IMR-90 (cell line): ENCODE data around the gene GPRC5D. TPM values are rescaled to one million over a fixed set of nuclear protein-coding genes. Genes with fewer than 3 reads are reported as not detected.

ENCODE experiments used
- ATAC-seq: fragments of 200-7000 bp; cut with Tn5 transposase; 2 replicates; pipeline ENCODE4 v1.9.1; 2020; ENCODE audit warnings: low read depth, mild to moderate bottlenecking, moderate library complexity
- BruUV-seq: library from RNA; stranded (reverse); fragments of 400-500 nt; replicated peaks from 2 replicates; lab custom pipeline; 2021; lab: Mats Ljungman, UMichigan
- CTCF ChIA-PET: fragments of 300-600 bp; formaldehyde crosslinking; extraction: SDS; loops from one replicate; lab custom pipeline; 2021; ENCODE audit warnings: antibody characterized with exemption; lab: Yijun Ruan, JAX
- POLR2A ChIA-PET: fragments of 300-600 bp; sonication (Branson Sonifier 250); formaldehyde crosslinking; loops from one replicate; lab custom pipeline; 2022; ENCODE audit warnings: antibody characterized with exemption; ENCODE audit not compliant: unreplicated experiment; lab: Charles Lee
- DNase-seq: peaks from one replicate; pipeline ENCODE4 v3.0.0; 2013
- H2AFZ ChIP-seq: replicated peaks from 2 replicates; pipeline ENCODE3; 2013; ENCODE audit warnings: low read length, mild to moderate bottlenecking; ENCODE audit not compliant: poor library complexity
- H2AK5ac ChIP-seq: 2 replicates; pipeline ENCODE4 v1.6.1; 2013; ENCODE audit warnings: low read depth, low read length, inconsistent platforms
- H2AK9ac ChIP-seq: replicated peaks from 2 replicates; pipeline ENCODE3; 2013; ENCODE audit warnings: mild to moderate bottlenecking, low read depth, low read length, moderate library complexity; ENCODE audit not compliant: poor library complexity
- H2BK120ac ChIP-seq: 2 replicates; pipeline ENCODE4 v1.6.1; 2013; ENCODE audit warnings: low read depth, low read length, inconsistent platforms
- H2BK15ac ChIP-seq: 3 replicates; pipeline ENCODE4 v1.6.1; 2013; ENCODE audit warnings: low read depth, low read length, inconsistent platforms
- H2BK20ac ChIP-seq: 2 replicates; pipeline ENCODE4 v1.6.1; 2013; ENCODE audit warnings: low read depth, mild to moderate bottlenecking, inconsistent platforms, low read length, moderate library complexity
- H2BK5ac ChIP-seq: 2 replicates; pipeline ENCODE4 v1.6.1; 2013; ENCODE audit warnings: mild to moderate bottlenecking, low read depth, low read length, inconsistent platforms; ENCODE audit not compliant: poor library complexity, severe bottlenecking
- H3K14ac ChIP-seq: replicated peaks from 2 replicates; pipeline ENCODE4 v1.6.1; 2013; ENCODE audit warnings: low read depth, low read length, inconsistent platforms
- H3K18ac ChIP-seq: 2 replicates; pipeline ENCODE4 v1.6.1; 2013; ENCODE audit warnings: low read depth, low read length, control low read depth
- H3K23ac ChIP-seq: 2 replicates; pipeline ENCODE4 v1.6.1; 2013; ENCODE audit warnings: low read depth, low read length, inconsistent platforms
- H3K27ac ChIP-seq: 2 replicates; pipeline ENCODE4 v1.5.1; 2013; ENCODE audit warnings: mild to moderate bottlenecking, control low read depth, low read length; ENCODE audit not compliant: insufficient read depth
- H3K27me3 ChIP-seq: 2 replicates; pipeline ENCODE4 v1.6.1; 2013; ENCODE audit warnings: low read length; ENCODE audit not compliant: control insufficient read depth, insufficient read depth
- H3K36me3 ChIP-seq: 2 replicates; pipeline ENCODE4 v1.6.1; 2013; ENCODE audit warnings: low read length, mixed read lengths; ENCODE audit not compliant: control insufficient read depth, insufficient read depth
- H3K4ac ChIP-seq: 2 replicates; pipeline ENCODE4 v1.6.1; 2013; ENCODE audit warnings: low read depth, low read length, inconsistent platforms
- H3K4me1 ChIP-seq: 2 replicates; pipeline ENCODE4 v1.6.1; 2013; ENCODE audit warnings: low read length, mixed read lengths; ENCODE audit not compliant: control insufficient read depth, insufficient read depth
- H3K4me2 ChIP-seq: 2 replicates; pipeline ENCODE4 v1.6.1; 2013; ENCODE audit warnings: low read depth, mild to moderate bottlenecking, control low read depth, low read length, moderate library complexity
- H3K4me3 ChIP-seq: 2 replicates; pipeline ENCODE4 v1.5.1; 2013; ENCODE audit warnings: low read depth, mild to moderate bottlenecking, control low read depth, low read length, moderate library complexity; ENCODE audit not compliant: insufficient read depth
- H3K56ac ChIP-seq: 2 replicates; pipeline ENCODE4 v1.6.1; 2013; ENCODE audit warnings: low read length, inconsistent platforms; ENCODE audit not compliant: insufficient read depth; ENCODE audit errors: extremely low read depth
- H3K79me1 ChIP-seq, 2 experiments: 2 replicates each; pipeline ENCODE4 v1.6.1; 2013; ENCODE audit warnings: low read length in 2 of 2, inconsistent platforms in 1 of 2, low read depth in 1 of 2
- H3K9ac ChIP-seq: 2 replicates; pipeline ENCODE4 v1.6.1; 2013; ENCODE audit warnings: low read depth, low read length, control low read depth
- H3K9me1 ChIP-seq: 2 replicates; pipeline ENCODE4 v1.6.1; 2013; ENCODE audit warnings: low read length, inconsistent platforms; ENCODE audit not compliant: insufficient read depth
- H3K9me3 ChIP-seq: 2 replicates; pipeline ENCODE4 v1.6.1; 2013; ENCODE audit warnings: low read length; ENCODE audit not compliant: control insufficient read depth, insufficient read depth
- H4K20me1 ChIP-seq: 2 replicates; pipeline ENCODE4 v1.6.1; 2013; ENCODE audit warnings: low read length, inconsistent platforms; ENCODE audit not compliant: insufficient read depth
- H4K5ac ChIP-seq: 2 replicates; pipeline ENCODE4 v1.6.1; 2013; ENCODE audit warnings: mild to moderate bottlenecking, low read depth, low read length, control low read depth
- H4K8ac ChIP-seq, 2 experiments: 2 replicates each; pipeline ENCODE4 v1.6.1; 2013; ENCODE audit warnings: low read depth in 2 of 2, low read length in 2 of 2, control low read depth in 1 of 2, inconsistent platforms in 1 of 2
- H4K91ac ChIP-seq: 2 replicates; pipeline ENCODE4 v1.6.1; 2013; ENCODE audit warnings: low read depth, low read length, inconsistent platforms; ENCODE audit not compliant: insufficient read depth
- CTCF ChIP-seq: conservative IDR thresholded peaks from 2 replicates; pipeline ENCODE4 v1.5.1; 2012; ENCODE audit warnings: mild to moderate bottlenecking, low read depth, low read length, improper control_type of control experiment
- MXI1 ChIP-seq: IDR thresholded peaks from 2 replicates; pipeline ENCODE4 v1.6.1; 2012; ENCODE audit warnings: low read depth, mild to moderate bottlenecking, low read length, moderate library complexity, borderline replicate concordance
- POLR2A ChIP-seq: IDR thresholded peaks from 2 replicates; pipeline ENCODE4 v1.6.1; 2012; ENCODE audit warnings: mild to moderate bottlenecking, low read depth, low read length
- RAD21 ChIP-seq: IDR thresholded peaks from 2 replicates; pipeline ENCODE4 v1.6.1; 2012; ENCODE audit warnings: low read length, improper control_type of control experiment
- SMC3 ChIP-seq: fragments of 150-350 bp; IDR thresholded peaks from 2 replicates; pipeline ENCODE4 v1.6.1; 2016; ENCODE audit warnings: low read depth, mild to moderate bottlenecking, antibody characterized with exemption, low read length, moderate library complexity
- WGBS, 2 experiments: methylation state at CpG; one replicate each; pipeline versions ENCODE4 v1.1.5 to v1.1.7; 2013; ENCODE audit warnings: missing lambda C conversion rate in 2 of 2; ENCODE audit not compliant: insufficient read length in 1 of 2; ENCODE audit errors: extremely low coverage in 2 of 2; 5-methylcytosine and 5-hydroxymethylcytosine counted together
- dilution Hi-C: fragments of 300-500 bp; cut with HindIII; formaldehyde crosslinking; loops from one replicate; pipeline ENCODE4 v1.14.3; 2018; ENCODE audit warnings: low sequenced_read_pairs; ENCODE audit not compliant: unreplicated experiment
- in situ Hi-C: fragments of 300-500 bp; cut with MboI; formaldehyde crosslinking; loops from 3 replicates; pipeline ENCODE4 v1.14.3; 2019; ENCODE audit warnings: low sequenced_read_pairs, inconsistent platforms, mixed read lengths
- intact Hi-C: fragments of 100-400 bp; cut with micrococcal nuclease; formaldehyde crosslinking; loops from 2 replicates; pipeline ENCODE4 v1.10.0; 2022
- polyA plus RNA-seq, 3 experiments: library from polyadenylated mRNA; depleted of rRNA; stranded (reverse); fragments of >200 nt; gene quantifications; 2 replicates each; pipeline ENCODE4 v1.2.3, GENCODE V29; 2012; ENCODE audit warnings: low replicate concordance in 1 of 3
- total RNA-seq: library from RNA; depleted of rRNA; stranded (reverse); fragments of >200 nt; gene quantifications from 2 replicates; pipeline ENCODE4 v1.2.3, GENCODE V29; 2012

The GPRC5D gene
- total and polyA plus RNA-seq, 2 of the 4 experiments (the other 2 are of a cell fraction), result not detected

GRCh38 chr12:12985817-12986408 lies 33.9 kb upstream of the GPRC5D start:
- H3K4me1 ChIP-seq, result peaks cover 4% of the 10 kb centered on the region
- H4K91ac ChIP-seq, result no peak overlapping the region
- no peak overlapping the region for H2AFZ ChIP-seq
- no peak overlapping the region for H2AK9ac ChIP-seq
- no peak overlapping the region for H2BK120ac ChIP-seq
- H4K8ac ChIP-seq, result no peak overlapping the region
- H3K14ac ChIP-seq, result no peak overlapping the region
- H2AK5ac ChIP-seq, result no peak overlapping the region
- BruUV-seq, result no TSS peak
- H3K9me1 ChIP-seq, result peaks cover 3% of the 10 kb centered on the region
- H2BK15ac ChIP-seq, result no peak overlapping the region
- no CpG with 5 or more reads among the region's 4 CpGs for WGBS, 2 experiments
- no peak overlapping the region for H3K56ac ChIP-seq
- H2BK20ac ChIP-seq, result no peak overlapping the region
- no peaks in the 10 kb centered on the region for H4K20me1 ChIP-seq
- H3K4ac ChIP-seq, result no peak overlapping the region
- H3K4me2 ChIP-seq, result no peak overlapping the region
- H3K23ac ChIP-seq, result no peak overlapping the region
- H3K79me1 ChIP-seq, result peaks cover 22 to 43% of the 10 kb centered on the region in 2 experiments
- no peak overlapping the region for H4K5ac ChIP-seq
- in situ Hi-C loops (loop anchor here (10.0 kb wide), 2 partner anchors 151 to 191 kb away; no protein-coding TSS in a partner anchor), intact Hi-C loops (no loop called here), dilution Hi-C loops (no loop called here)
- DNase-seq (peak; percentile 17), ATAC-seq (peak; percentile 67)
- no peaks in the 10 kb centered on the region for H3K9me3 ChIP-seq
- H3K36me3 ChIP-seq, result peaks cover 31% of the 10 kb centered on the region
- no peak overlapping the region for H3K18ac ChIP-seq
- H3K27me3 ChIP-seq, result no peaks in the 10 kb centered on the region
- TF ChIP-seq RAD21 (peak; percentile 58), SMC3 (peak; percentile 38), MXI1 (no peak), CTCF (peak; percentile 43), POLR2A (no peak)
- no peak overlapping the region for H2BK5ac ChIP-seq
- CTCF ChIA-PET, result interaction anchor here (0.9 kb wide), 1 partner anchor 197 kb away, joined by 4 read pairs; no protein-coding TSS in a partner anchor
- H3K4me3 ChIP-seq, result no peak overlapping the region
- no peak overlapping the region for H3K27ac ChIP-seq
- no peak overlapping the region for H3K9ac ChIP-seq
- POLR2A ChIA-PET, result no interaction called here
